Liver (tissue), 3 donors: Measurements from ENCODE around the gene GAS7.

Source experiments
- ATF3 ChIP-seq: IDR thresholded peaks from 2 replicates; pipeline ENCODE4 v1.6.1; 2016; ENCODE audit warnings: antibody characterized with exemption
- CTCF ChIP-seq: fragments of 150-350 bp; IDR thresholded peaks from 2 replicates; pipeline ENCODE4 v1.5.1; 2017; ENCODE audit warnings: improper control_type of control experiment, low read depth, low read length; ENCODE audit not compliant: missing input control
- EGR1 ChIP-seq, 2 donors: IDR thresholded peaks; 2 replicates each; pipeline ENCODE4 v1.6.1; 2016 to 2018; ENCODE audit warnings: antibody characterized with exemption in 2 of 2, low read depth in 2 of 2
- FOXA1 ChIP-seq: IDR thresholded peaks from 2 replicates; pipeline ENCODE4 v1.6.1; 2016; ENCODE audit warnings: antibody characterized with exemption
- FOXA2 ChIP-seq: IDR thresholded peaks from 2 replicates; pipeline ENCODE4 v1.6.1; 2016; ENCODE audit warnings: antibody characterized with exemption
- GABPA ChIP-seq, 2 donors: IDR thresholded peaks in 1 of 2; conservative IDR thresholded peaks in 1 of 2; 2 replicates each; pipeline ENCODE4 v1.6.1; 2016; ENCODE audit warnings: antibody characterized with exemption in 2 of 2, mild to moderate bottlenecking in 1 of 2, moderate library complexity in 1 of 2
- HNF4A ChIP-seq, 2 donors: conservative IDR thresholded peaks; 2 replicates each; pipeline ENCODE4 v1.6.1; 2016; ENCODE audit warnings: antibody characterized with exemption in 2 of 2, mild to moderate bottlenecking in 2 of 2
- JUND ChIP-seq, 2 donors: IDR thresholded peaks; 2 replicates each; pipeline ENCODE4 v1.6.1; 2016; ENCODE audit warnings: antibody characterized with exemption in 2 of 2
- MAX ChIP-seq: IDR thresholded peaks from 2 replicates; pipeline ENCODE4 v1.6.1; 2016; ENCODE audit warnings: antibody characterized with exemption
- RAD21 ChIP-seq, 2 donors: IDR thresholded peaks; 2 replicates each; pipeline ENCODE4 v1.6.1; 2016; ENCODE audit warnings: antibody characterized with exemption in 2 of 2, mild to moderate bottlenecking in 2 of 2
- SP1 ChIP-seq: IDR thresholded peaks from 2 replicates; pipeline ENCODE4 v1.6.1; 2018; ENCODE audit warnings: antibody characterized with exemption, mild to moderate bottlenecking
- TAF1 ChIP-seq: conservative IDR thresholded peaks from 2 replicates; pipeline ENCODE4 v1.6.1; 2016; ENCODE audit warnings: antibody characterized with exemption, mild to moderate bottlenecking
- YY1 ChIP-seq: IDR thresholded peaks from 2 replicates; pipeline ENCODE4 v1.6.1; 2016; ENCODE audit warnings: antibody characterized with exemption, mild to moderate bottlenecking
- ZBTB33 ChIP-seq: IDR thresholded peaks from 2 replicates; pipeline ENCODE4 v1.6.1; 2016; ENCODE audit warnings: antibody characterized with exemption
- donor health status: healthy.
- donor health status: healthy.

GRCh38 chr17:9924735-9925191 is 273.6 kb downstream of the GAS7 start:
- TF ChIP-seq CTCF = peak; percentile 80
- TF ChIP-seq SP1 = no peak
- no peak for TF ChIP-seq GABPA (IDR thresholded peaks at IDR 0.05 in 1 of 2, conservative IDR thresholded peaks at IDR 0.05 in 1 of 2)
- no peak for TF ChIP-seq TAF1
- TF ChIP-seq FOXA2 = no peak
- no peak for TF ChIP-seq EGR1 (IDR thresholded peaks at IDR 0.05; ENCODE audit: low read depth in 2 of 2)
- no peak for TF ChIP-seq YY1
- TF ChIP-seq ATF3 = no peak
- TF ChIP-seq JUND (IDR thresholded peaks at IDR 0.05) = no peak
- TF ChIP-seq RAD21 (IDR thresholded peaks at IDR 0.05) = peak; percentile 89 to 91
- TF ChIP-seq FOXA1 = no peak
- no peak for TF ChIP-seq ZBTB33
- no peak for TF ChIP-seq MAX
- no peak for TF ChIP-seq HNF4A (conservative IDR thresholded peaks at IDR 0.05)
